HG03460 (cell line): ENCODE measurements around the gene ZSCAN20.

Experiments used
- ATAC-seq: cut with Tn5 transposase; IDR thresholded peaks from one replicate; pipeline ENCODE4 v1.9.1; 2021; ENCODE audit not compliant: unreplicated experiment

Gene ZSCAN20

DNA sequence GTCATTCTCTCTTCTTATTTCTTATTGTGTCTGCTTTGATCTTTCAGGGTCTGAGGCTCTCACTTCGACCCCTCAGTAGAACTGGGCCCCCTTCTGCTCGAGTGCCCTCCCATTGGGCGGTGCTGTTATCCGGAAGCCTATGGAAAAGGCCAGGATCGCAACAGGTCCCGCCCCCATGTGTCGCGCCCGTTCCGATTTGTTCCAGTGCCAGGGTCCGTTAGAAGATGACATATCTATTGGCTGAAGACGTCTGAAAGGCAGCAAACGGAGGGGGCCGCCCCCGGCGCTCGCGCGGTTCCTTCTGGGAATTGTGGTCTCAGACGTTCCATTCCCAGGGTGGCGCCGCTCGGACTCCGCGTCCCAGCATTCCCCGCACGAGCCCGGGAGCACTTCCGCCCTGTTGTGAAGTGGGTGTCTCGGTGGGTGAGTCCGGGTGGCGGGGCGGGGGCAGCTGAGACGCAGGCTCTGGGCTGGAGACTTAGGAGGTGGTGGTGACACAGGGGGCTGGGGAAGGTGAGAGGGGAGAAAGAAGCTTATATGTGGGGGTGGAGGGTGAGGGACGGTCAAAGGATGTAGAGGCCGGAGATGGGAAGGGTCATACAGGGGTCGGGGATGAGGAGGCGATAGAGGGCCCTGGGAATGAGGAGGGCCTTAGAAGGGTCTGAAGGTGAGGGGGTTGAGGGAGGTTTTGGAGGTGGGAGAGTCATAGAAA lies at the start of gene ZSCAN20:
Gene ZSCAN20, plus strand, starts transcription at position 377 of the 712 bp plus-strand sequence. CDS start 6,644 bp downstream, outside the sequence.
- ATAC-seq: peak; percentile 89

GRCh38 chr1:33424205-33424604 lies 48.2 kb upstream of the ZSCAN20 start:
- no peak for ATAC-seq

- ATAC-seq: no peak
Observed at GRCh38 chr1:33424610-33425009, 47.8 kb upstream of the ZSCAN20 start.

GRCh38 chr1:33425900-33426299 lies 46.5 kb upstream of the ZSCAN20 start:
- no peak for ATAC-seq

GRCh38 chr1:33426916-33427315 lies 45.5 kb upstream of the ZSCAN20 start:
- ATAC-seq: no peak

- ATAC-seq: no peak
Observed at GRCh38 chr1:33428661-33429060, 43.8 kb upstream of the ZSCAN20 start.

GRCh38 chr1:33429332-33429731 lies 43.1 kb upstream of the ZSCAN20 start:
- no peak for ATAC-seq

GRCh38 chr1:33429856-33430691 lies 42.4 kb upstream of the ZSCAN20 start:
- ATAC-seq: no peak

DNA sequence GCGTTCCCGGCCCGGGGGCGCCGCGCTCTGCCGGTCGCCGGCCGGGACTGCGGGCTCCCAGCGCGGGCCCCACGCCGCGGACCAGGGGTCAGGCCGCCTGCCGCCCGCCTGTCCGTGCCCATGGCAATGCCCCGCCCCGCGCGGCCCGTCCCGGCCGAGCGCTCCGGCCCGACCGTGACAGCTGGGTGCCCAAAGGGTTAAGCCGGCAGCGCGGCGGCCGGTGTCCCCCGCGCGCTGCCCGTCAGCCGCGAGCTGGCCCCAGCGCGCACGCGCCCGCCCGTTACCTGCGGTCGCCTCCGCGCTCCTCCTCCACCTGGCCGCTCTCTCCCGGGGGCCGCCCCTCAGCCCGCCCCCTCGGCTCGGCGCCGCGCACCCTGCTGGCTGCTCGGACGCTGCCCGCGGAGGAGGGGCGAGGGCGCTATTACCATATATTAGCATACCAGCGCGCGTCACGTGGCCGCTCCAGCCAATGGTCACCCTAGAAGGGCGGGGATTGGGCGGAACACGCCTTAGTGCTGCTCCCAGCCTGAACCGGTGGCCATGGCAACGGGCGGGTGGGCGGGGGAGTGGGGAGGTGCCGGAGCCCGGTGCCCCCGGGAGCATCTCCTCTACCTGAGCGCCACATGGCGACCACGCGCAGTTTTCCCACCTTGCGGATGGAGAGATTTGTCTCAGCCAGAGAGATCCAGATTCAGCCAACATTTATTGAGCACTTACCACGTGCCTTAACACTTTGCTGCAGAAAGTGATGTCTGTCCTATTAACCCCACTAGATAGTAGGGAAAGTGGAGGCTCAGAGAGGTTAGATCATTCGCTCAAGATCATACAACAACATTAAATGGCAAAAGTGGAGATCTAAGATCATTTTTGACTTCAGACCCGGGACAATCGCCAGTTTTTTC lies 41.5 kb upstream of the ZSCAN20 start, which contains the start of gene PHC2:
Gene PHC2, minus strand, starts transcription at position 404 of the 902 bp plus-strand sequence. CDS start 55,556 bp downstream, outside the sequence.
- ATAC-seq: peak; percentile 91

- no peak for ATAC-seq
Observed at GRCh38 chr1:33433509-33434362, 38.7 kb upstream of the ZSCAN20 start.

- no peak for ATAC-seq
Observed at GRCh38 chr1:33434363-33434750, 38.1 kb upstream of the ZSCAN20 start.

DNA sequence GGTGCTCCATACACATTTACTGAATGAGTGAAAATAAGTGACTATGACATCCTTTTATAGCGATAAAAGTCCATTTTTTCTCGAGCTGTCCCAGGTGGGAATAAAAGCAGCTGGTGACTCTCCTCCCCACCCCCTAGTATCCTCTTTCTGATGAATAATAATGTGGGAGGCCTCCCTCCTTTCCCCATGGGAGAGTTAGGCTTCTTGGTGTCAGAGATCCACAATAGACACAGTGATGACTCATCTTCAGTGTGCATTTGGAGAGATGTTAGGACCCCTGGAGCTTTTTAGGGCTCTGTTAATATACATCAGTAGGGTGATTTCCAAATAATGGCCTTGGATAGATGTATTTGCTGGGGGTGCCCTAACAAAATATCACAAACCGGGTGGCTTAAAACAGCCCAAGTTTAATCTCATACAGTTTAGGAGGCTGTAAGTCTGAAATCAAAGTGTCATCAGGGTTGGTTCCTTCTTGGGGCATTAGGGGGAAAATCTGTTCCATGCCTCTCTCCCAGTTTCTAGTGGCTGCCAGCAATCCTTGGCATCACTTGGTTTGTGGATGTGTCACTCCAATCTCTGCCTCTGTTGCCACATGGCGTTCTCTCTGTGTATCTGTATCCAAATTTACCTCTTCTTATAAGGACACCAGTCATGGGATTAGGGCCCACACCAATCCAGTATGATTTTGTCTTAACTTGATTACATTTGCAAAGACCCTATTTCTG lies 37.2 kb upstream of the ZSCAN20 start:
- ATAC-seq: no peak

DNA sequence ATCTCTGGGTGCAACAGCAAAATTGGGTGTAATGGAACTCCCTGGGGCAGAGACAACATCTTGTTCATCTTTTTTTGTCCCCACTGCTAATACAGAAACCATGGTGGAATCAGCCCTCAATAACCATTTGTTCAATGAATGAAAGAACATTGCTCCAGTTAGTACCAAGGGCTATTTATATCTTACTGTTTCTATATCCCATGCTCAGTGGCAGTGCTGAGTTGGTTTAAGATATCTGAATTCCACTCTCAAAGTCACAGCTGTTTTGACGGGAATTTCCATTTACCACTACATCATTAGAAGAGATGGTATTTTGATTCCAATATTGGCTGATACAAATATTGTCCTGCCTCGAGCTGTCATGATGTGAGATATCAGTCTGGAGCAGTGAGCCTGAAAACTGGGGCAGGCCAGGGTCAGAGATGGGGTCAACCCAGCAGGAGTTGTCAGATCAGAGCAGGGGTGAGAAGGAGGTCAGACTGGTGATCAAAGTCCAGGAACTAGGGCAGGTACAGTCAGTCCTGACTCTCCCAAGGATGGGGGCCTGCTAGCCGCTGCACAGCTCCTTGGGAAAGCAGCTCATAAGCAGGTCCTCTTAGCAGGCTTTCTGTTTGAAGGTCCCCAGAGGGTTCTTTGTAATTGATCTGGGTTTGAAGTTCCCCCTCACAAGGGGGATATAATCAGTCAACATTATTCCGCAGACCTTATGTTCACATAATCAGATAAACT lies 35.7 kb upstream of the ZSCAN20 start:
- ATAC-seq: no peak

DNA sequence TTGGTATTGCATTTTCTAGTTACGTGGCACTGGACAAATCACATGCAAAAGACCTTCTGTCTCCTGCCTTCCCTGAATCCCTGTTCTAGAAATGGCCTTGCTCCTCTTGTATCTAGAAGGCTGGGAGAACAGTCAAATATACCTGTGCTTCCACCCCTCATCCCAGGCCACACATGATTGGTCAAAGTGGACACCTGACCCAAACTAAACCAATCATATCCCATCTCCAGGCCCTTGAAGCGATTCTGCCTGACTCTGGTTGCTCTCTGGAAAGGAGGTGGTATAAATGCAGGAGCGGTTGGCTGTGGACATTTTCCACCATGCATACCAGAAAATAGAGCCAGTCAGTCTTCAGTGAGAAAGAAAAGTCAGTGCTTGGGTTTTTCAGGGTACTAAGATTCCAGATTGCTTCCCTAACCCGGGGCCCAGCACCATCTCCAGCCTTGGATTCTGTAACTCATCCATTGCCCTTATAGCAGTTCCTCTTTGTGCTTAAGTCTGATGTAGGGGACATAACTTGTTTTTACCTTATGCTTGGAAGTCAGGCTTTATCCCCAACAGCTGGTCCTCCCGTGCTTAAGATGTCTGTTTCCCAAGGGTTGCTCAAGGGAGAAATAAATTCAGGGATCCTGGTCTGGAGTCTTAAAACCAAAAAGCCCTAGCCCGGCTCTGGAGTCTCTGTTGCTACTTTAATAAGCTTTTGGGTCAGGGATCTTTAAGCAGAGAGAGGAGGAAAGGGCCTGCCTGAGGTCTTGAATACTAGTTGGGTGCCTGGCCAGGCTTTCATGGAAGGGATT lies 33.9 kb upstream of the ZSCAN20 start:
- no peak for ATAC-seq

GRCh38 chr1:33439662-33440061 lies 32.8 kb upstream of the ZSCAN20 start:
- no peak for ATAC-seq

DNA sequence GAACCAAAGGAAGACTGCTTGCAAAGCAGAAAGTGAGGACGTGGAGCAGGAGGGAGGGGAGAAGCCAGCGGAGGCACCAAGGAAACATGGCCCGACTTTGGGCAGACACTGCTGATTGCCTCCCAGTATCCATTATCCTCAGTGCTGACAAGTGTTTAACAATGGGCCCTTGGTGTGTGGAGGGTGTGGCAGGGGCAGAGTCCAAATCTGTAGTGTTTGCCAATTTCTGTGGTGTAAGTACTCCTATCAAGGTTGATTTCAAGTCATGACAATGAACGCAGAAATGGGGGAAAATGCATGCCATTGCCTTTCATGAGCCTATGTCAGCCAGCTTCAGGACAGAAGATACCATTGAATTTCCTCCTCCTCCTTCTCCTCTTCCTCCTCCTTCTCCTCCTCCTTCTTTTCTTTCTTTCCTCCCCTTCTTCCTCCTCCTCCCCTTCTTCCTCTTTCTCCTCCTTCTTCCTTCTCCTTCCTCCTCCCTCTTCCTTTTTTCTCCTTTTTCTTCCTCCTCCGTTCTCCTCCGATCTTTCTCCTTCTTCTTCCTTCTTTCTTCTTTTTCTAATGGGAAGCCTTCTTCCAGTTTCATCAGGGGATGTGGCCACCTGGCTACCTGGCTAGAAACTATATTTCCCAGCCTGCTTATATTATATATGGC lies 31.2 kb upstream of the ZSCAN20 start:
- no peak for ATAC-seq

DNA sequence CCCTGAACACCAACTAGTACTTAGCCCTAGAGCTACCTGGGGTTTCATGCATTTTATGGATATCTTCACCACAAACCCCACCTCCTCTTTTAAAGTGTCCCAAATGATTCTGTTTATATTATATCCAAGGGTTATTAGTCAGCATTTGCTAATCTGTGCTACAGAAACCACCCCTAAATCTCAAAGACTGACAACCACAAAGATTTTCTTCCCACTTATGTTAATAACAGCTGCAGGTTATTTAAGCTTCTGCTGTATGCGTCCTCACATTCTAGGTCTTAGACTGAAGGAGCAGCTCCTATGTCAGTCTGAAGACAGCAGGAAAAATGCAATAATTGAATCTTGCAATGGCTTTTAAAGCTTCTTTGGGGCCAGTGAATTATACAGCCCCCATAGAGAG lies 30.3 kb upstream of the ZSCAN20 start:
- ATAC-seq: no peak
